Measurements from ENCODE around the gene OTUD7B.

DNA sequence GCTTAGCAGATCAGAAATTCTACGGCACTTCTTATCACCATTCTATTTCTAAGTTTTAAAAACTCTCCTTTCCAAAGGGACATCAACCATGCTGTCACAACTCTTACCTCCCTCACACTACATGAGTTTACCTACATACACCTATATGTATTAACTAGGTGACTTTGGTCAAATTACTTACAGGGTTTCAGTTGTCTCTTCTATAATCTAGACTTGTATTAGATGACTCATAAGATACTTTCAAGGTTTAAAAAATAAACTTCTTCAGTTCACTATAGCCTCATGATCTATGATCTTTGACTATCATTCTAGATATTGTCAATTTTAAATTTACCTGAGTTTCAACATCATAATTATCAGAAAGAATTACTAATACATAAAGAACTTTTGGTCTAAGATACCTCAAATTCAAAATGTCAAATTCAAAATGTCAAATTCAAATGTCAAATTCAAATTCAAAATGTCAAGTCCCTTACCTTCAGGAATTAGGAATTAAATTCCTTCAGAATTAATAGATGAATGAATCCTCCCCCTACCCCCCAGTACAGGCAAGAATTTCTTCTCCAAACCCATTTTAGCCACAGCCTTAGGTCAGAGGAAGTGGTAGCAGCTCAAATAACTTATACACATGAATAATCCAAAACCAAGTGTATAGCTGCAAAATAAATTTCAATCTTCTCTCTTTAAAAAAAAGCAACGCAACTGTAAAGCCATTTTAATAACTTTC, 31.1 kb downstream of the OTUD7B start:
- no peak for TF ChIP-seq ZNF24 (IDR thresholded peaks at IDR 0.05)
- TF ChIP-seq ZNF830 (CRISPR knock-in tag; IDR thresholded peaks at IDR 0.05) = no peak
- TF ChIP-seq, protein P1, sequence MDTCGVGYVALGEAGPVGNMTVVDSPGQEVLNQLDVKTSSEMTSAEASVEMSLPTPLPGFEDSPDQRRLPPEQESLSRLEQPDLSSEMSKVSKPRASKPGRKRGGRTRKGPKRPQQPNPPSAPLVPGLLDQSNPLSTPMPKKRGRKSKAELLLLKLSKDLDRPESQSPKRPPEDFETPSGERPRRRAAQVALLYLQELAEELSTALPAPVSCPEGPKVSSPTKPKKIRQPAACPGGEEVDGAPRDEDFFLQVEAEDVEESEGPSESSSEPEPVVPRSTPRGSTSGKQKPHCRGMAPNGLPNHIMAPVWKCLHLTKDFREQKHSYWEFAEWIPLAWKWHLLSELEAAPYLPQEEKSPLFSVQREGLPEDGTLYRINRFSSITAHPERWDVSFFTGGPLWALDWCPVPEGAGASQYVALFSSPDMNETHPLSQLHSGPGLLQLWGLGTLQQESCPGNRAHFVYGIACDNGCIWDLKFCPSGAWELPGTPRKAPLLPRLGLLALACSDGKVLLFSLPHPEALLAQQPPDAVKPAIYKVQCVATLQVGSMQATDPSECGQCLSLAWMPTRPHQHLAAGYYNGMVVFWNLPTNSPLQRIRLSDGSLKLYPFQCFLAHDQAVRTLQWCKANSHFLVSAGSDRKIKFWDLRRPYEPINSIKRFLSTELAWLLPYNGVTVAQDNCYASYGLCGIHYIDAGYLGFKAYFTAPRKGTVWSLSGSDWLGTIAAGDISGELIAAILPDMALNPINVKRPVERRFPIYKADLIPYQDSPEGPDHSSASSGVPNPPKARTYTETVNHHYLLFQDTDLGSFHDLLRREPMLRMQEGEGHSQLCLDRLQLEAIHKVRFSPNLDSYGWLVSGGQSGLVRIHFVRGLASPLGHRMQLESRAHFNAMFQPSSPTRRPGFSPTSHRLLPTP (IDR thresholded peaks at IDR 0.05; ENCODE audit: borderline replicate concordance, extremely low read depth, insufficient read length) = no peak
- TF ChIP-seq, protein P2, sequence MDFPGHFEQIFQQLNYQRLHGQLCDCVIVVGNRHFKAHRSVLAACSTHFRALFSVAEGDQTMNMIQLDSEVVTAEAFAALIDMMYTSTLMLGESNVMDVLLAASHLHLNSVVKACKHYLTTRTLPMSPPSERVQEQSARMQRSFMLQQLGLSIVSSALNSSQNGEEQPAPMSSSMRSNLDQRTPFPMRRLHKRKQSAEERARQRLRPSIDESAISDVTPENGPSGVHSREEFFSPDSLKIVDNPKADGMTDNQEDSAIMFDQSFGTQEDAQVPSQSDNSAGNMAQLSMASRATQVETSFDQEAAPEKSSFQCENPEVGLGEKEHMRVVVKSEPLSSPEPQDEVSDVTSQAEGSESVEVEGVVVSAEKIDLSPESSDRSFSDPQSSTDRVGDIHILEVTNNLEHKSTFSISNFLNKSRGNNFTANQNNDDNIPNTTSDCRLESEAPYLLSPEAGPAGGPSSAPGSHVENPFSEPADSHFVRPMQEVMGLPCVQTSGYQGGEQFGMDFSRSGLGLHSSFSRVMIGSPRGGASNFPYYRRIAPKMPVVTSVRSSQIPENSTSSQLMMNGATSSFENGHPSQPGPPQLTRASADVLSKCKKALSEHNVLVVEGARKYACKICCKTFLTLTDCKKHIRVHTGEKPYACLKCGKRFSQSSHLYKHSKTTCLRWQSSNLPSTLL (IDR thresholded peaks at IDR 0.05) = no peak
- TF ChIP-seq ZBTB17 (CRISPR knock-in tag; IDR thresholded peaks at IDR 0.05) = no peak
- TF ChIP-seq, protein P3, sequence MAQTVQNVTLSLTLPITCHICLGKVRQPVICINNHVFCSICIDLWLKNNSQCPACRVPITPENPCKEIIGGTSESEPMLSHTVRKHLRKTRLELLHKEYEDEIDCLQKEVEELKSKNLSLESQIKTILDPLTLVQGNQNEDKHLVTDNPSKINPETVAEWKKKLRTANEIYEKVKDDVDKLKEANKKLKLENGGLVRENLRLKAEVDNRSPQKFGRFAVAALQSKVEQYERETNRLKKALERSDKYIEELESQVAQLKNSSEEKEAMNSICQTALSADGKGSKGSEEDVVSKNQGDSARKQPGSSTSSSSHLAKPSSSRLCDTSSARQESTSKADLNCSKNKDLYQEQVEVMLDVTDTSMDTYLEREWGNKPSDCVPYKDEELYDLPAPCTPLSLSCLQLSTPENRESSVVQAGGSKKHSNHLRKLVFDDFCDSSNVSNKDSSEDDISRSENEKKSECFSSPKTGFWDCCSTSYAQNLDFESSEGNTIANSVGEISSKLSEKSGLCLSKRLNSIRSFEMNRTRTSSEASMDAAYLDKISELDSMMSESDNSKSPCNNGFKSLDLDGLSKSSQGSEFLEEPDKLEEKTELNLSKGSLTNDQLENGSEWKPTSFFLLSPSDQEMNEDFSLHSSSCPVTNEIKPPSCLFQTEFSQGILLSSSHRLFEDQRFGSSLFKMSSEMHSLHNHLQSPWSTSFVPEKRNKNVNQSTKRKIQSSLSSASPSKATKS (CRISPR knock-in tag; IDR thresholded peaks at IDR 0.05) = no peak
- no peak for TF ChIP-seq GTF2E2 (tag; IDR thresholded peaks at IDR 0.05)
- TF ChIP-seq BHLHE40 (IDR thresholded peaks at IDR 0.05; ENCODE audit: low read length) = no peak
- TF ChIP-seq POLR2AphosphoS5 (IDR thresholded peaks at IDR 0.05; ENCODE audit: control insufficient read depth, insufficient read depth, low read depth, low read length) = no peak

Measured in K562 (cell line).